SJSA1 (cell line): Measurements from ENCODE around the gene KIFBP. TPM values are rescaled to one million over a fixed set of nuclear protein-coding genes. Genes with fewer than 3 reads are reported as not detected.

ENCODE experiments used
- DNase-seq, 2 experiments: peaks; one replicate each; pipeline ENCODE4 v3.0.0-alpha.2; 2015 to 2020; ENCODE audit warnings: low spot score in 2 of 2, low read depth in 1 of 2
- H3K27ac ChIP-seq: fragments of 250-450 bp; sonication (Bioruptor Pico); 2 replicates; pipeline ENCODE4 v1.5.1; 2020; ENCODE audit warnings: mild to moderate bottlenecking, moderate library complexity
- H3K27me3 ChIP-seq: fragments of 250-450 bp; sonication (Bioruptor Pico); replicated peaks from 2 replicates; pipeline ENCODE4 v1.5.1; 2020; ENCODE audit warnings: mild to moderate bottlenecking, moderate library complexity
- H3K36me3 ChIP-seq: fragments of 250-450 bp; sonication (Bioruptor Pico); 2 replicates; pipeline ENCODE4 v1.5.1; 2020; ENCODE audit warnings: mild to moderate bottlenecking
- H3K4me1 ChIP-seq: fragments of 250-450 bp; sonication (Bioruptor Pico); replicated peaks from 2 replicates; pipeline ENCODE4 v1.6.1; 2021; ENCODE audit warnings: mild to moderate bottlenecking
- H3K4me3 ChIP-seq: fragments of 250-450 bp; sonication (Bioruptor Pico); 2 replicates; pipeline ENCODE4 v1.5.1; 2020; ENCODE audit warnings: mild to moderate bottlenecking
- H3K9me3 ChIP-seq: fragments of 250-450 bp; sonication (Bioruptor Pico); replicated peaks from 2 replicates; pipeline ENCODE4 v1.5.1; 2020; ENCODE audit warnings: mild to moderate bottlenecking
- total RNA-seq: library from RNA; depleted of rRNA; stranded (reverse); fragments of >200 nt; shearing (Covaris generic); gene quantifications from 2 replicates; pipeline ENCODE4 v1.2.3, GENCODE V29; 2014; rRNA removed

The KIFBP gene
- total RNA-seq, 1 experiment from 2014 or later = 65.4 TPM

GRCh38 chr10:69061305-69062161 lies 72.9 kb downstream of the KIFBP start:
- peaks cover 42% of the 10 kb centered on the region for H3K4me1 ChIP-seq
- H3K9me3 ChIP-seq = no peaks in the 10 kb centered on the region
- no peaks in the 10 kb centered on the region for H3K27me3 ChIP-seq
- H3K27ac ChIP-seq = peak overlapping the region; percentile 77
- DNase-seq = peak; percentile 55 to 78
- H3K36me3 ChIP-seq = no peaks in the 10 kb centered on the region
- H3K4me3 ChIP-seq = peak overlapping the region; percentile 28

GRCh38 chr10:69062901-69063300 lies 74.3 kb downstream of the KIFBP start:
- H3K27ac ChIP-seq = no peak overlapping the region
- peaks cover 28% of the 10 kb centered on the region for H3K4me1 ChIP-seq
- H3K36me3 ChIP-seq = no peaks in the 10 kb centered on the region
- H3K4me3 ChIP-seq = no peak overlapping the region
- H3K9me3 ChIP-seq = no peaks in the 10 kb centered on the region
- H3K27me3 ChIP-seq = no peaks in the 10 kb centered on the region
- DNase-seq = no peak

- H3K4me3 ChIP-seq = no peak overlapping the region
- H3K4me1 ChIP-seq = peaks cover 23% of the 10 kb centered on the region
- H3K9me3 ChIP-seq = no peaks in the 10 kb centered on the region
- no peak for DNase-seq
- no peaks in the 10 kb centered on the region for H3K36me3 ChIP-seq
- H3K27me3 ChIP-seq = no peaks in the 10 kb centered on the region
- H3K27ac ChIP-seq = no peak overlapping the region
These were observed 76.2 kb downstream of the KIFBP start for GRCh38 chr10:69064762-69065328.

- Histone ChIP-seq H3K36me3 (no peaks in the 10 kb centered on the region), H3K27me3 (no peaks in the 10 kb centered on the region), H3K9me3 (no peaks in the 10 kb centered on the region), H3K4me3 (no peak overlapping the region), H3K4me1 (peaks cover 23% of the 10 kb centered on the region), H3K27ac (peak overlapping the region; percentile 54)
- DNase-seq = peak in 1 of 2 experiments; percentile 9
These were observed 77.1 kb downstream of the KIFBP start for GRCh38 chr10:69065406-69066361.

Other genes starting within 250 kb of the KIFBP start
- gene STOX1, start 161.3 kb upstream of the KIFBP start, total RNA-seq = 0.39 and 1.6 TPM in 2 replicates
- 61.6 and 64.5 TPM in 2 replicates for gene DDX50, start 87.5 kb upstream of the KIFBP start, total RNA-seq
- 104 and 116 TPM in 2 replicates for gene DDX21, start 32.6 kb upstream of the KIFBP start, total RNA-seq
- 232 and 251 TPM in 2 replicates for gene SRGN, start 99.3 kb downstream of the KIFBP start, total RNA-seq
- gene VPS26A, start 135.4 kb downstream of the KIFBP start, total RNA-seq = 18.6 and 24.0 TPM in 2 replicates
- 22.0 and 26.1 TPM in 2 replicates for gene SUPV3L1, start 191.4 kb downstream of the KIFBP start, total RNA-seq
- gene HKDC1, start 231.5 kb downstream of the KIFBP start, total RNA-seq = 0.06 and 0.50 TPM in 2 replicates